ENCODE measurements around the gene CCDC57. TPM values are rescaled to one million over a fixed set of nuclear protein-coding genes. Genes with fewer than 3 reads are reported as not detected.

The CCDC57 gene
- total and polyA plus RNA-seq, 8 donors = 43.9 to 166 (median 75.4) TPM

DNA sequence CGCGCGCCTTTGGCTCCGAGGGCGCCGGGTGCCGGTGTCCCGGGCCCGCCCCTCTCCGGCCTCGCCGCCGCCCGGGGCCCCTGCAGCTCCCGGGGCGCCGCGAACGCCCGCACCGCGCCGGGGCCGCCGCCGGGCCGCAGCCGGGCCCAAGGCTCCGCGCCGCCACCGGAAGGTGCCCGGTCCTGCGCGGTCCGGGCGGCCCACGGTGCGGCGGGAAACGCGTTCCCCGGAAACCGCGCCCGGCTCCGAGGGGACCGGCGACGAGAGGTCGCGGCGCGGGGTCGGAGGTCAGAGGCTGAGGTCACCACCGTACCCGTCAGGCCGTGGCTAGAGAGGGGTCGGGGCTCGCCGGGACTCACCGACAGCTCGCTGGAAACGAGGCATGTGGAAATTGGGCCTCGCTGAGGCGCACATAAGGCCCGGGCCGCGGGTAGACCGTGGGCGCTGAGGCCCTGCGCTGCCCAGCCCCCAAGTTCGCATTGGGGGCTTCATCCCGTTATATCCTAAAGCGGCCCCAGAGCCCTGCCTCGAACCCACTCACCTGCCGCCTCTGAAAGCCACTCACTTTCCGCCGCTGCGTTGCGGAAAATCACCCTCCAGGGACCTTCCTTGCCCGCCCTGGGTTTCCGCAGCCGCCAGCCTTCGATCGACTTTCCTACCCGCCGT lies 146.9 kb downstream of the CCDC57 start, which contains the start of gene DUS1L:
Gene DUS1L, minus strand, starts transcription at position 167 of the 666 bp plus-strand sequence. CDS start 745 bp downstream, outside the sequence.
- Histone ChIP-seq H3K36me3 (peaks cover 22 to 36% (median 35%) of the 10 kb centered on the region in 4 donors), H3K4me3 (peak within 1 kb of the TSS; percentile 79 to 98 (median 96)), H3K27me3 (no peaks in the 10 kb centered on the region), H3K4me1 (peaks cover 25 to 36% (median 34%) of the 10 kb centered on the region in 4 donors), H3K9me3 (no peaks in the 10 kb centered on the region), H3K27ac (peak within 1 kb of the TSS; percentile 78 to 89 (median 87))
- intact Hi-C loops (cut with DNase I; ENCODE audit: low total_unique reads) = no loop called here
- TF ChIP-seq POLR2A (IDR thresholded peaks at IDR 0.05) (no peak), EP300 (IDR thresholded peaks at IDR 0.05) (peak; percentile 9), POLR2AphosphoS5 (IDR thresholded peaks at IDR 0.05) (peak in 2 of 3 donors; percentile 78 to 87)
- TF ChIP-seq, protein P1, sequence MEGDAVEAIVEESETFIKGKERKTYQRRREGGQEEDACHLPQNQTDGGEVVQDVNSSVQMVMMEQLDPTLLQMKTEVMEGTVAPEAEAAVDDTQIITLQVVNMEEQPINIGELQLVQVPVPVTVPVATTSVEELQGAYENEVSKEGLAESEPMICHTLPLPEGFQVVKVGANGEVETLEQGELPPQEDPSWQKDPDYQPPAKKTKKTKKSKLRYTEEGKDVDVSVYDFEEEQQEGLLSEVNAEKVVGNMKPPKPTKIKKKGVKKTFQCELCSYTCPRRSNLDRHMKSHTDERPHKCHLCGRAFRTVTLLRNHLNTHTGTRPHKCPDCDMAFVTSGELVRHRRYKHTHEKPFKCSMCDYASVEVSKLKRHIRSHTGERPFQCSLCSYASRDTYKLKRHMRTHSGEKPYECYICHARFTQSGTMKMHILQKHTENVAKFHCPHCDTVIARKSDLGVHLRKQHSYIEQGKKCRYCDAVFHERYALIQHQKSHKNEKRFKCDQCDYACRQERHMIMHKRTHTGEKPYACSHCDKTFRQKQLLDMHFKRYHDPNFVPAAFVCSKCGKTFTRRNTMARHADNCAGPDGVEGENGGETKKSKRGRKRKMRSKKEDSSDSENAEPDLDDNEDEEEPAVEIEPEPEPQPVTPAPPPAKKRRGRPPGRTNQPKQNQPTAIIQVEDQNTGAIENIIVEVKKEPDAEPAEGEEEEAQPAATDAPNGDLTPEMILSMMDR (IDR thresholded peaks at IDR 0.05) = no peak
- WGBS, 5 donors = 10 to 18% (median 14%) methylated on average over 45 to 88 of the region's 88 CpGs
- DNase-seq = peak; percentile 71 to 81

DNA sequence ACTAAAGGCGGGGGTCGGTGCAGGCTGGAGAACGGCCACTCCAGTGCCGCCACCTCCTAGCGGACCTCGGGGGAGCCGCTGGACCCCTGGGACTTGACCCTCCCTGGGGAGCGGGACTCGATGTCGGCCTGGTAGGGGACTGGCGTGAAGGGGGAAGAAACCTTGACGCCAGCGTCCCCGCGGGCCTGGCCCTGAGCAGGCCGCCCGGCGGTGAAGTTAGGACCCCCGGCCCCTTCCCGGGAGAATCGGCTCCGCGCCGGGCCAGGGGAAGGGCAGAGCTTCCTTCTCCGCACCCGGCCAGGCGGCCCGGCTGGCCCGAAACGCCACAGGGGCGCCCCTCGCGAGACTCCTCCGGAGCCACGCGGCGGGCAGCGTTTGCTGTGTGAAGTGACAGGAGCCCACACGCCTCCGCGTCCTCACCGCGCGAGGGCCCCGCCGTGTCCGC lies 147.4 kb downstream of the CCDC57 start:
- TF ChIP-seq POLR2A (IDR thresholded peaks at IDR 0.05) = no peak
- no peak for TF ChIP-seq POLR2AphosphoS5 (IDR thresholded peaks at IDR 0.05)
- TF ChIP-seq, protein P1 (IDR thresholded peaks at IDR 0.05) = no peak
- Histone ChIP-seq H3K9me3 (no peaks in the 10 kb centered on the region), H3K4me1 (peaks cover 25 to 36% (median 34%) of the 10 kb centered on the region in 4 donors), H3K36me3 (peaks cover 27 to 42% (median 40%) of the 10 kb centered on the region in 4 donors), H3K27me3 (no peaks in the 10 kb centered on the region), H3K27ac (peak overlapping the region; percentile 78 to 89 (median 87)), H3K4me3 (peak overlapping the region; percentile 79 to 98 (median 96))
- 0 to 2% (median 1%) methylated on average over 12 to 47 of the region's 47 CpGs for WGBS, 5 donors
- intact Hi-C loops (cut with DNase I; ENCODE audit: low total_unique reads) = no loop called here
- DNase-seq = no peak

DNA sequence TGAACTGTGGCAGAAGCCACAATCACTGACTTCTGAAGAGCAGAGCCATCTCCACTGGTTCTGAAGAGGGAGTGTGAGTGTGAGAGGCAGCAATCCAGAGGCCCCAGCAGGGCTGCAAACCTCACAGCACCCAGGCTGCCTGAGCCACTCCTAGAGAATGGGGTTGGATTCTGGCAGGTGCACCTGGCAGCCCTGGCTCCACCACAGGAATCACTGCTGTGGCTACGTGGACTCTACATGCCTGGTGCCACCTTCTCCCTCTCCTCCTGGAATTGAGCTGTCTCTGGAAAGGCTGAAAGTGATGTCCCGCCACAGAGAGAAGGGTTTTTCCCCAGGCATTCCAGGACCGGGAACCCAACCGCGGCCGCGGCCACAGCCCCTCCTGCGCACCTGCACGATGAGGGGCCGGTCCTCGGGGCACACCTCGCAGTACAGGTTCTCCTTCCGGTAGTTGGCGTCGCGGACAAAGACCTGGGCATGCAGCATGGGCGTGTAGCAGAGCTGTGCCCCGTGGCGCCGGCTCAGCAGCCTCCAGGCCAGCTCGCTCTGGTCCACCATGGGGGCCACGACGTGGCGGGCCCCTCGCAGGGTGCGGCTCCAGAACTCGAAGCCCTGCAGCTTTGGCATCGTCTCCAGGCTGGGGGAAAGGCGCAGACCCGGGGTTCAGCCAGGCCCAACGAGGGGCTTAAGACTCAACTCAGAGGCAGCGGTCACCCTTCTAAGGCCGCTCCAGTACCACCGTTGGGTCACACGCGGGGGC lies 148.0 kb downstream of the CCDC57 start:
- peak; percentile 57 to 61 for DNase-seq
- Histone ChIP-seq H3K27ac (peak overlapping the region; percentile 78 to 89 (median 87)), H3K27me3 (no peaks in the 10 kb centered on the region), H3K9me3 (no peaks in the 10 kb centered on the region), H3K36me3 (peaks cover 31 to 48% (median 46%) of the 10 kb centered on the region in 4 donors), H3K4me1 (peaks cover 25 to 36% (median 34%) of the 10 kb centered on the region in 4 donors), H3K4me3 (peak overlapping the region; percentile 79 to 98 (median 96))
- WGBS, 5 donors = 13 to 47% (median 18%) methylated on average over 30 to 36 of the region's 36 CpGs
- intact Hi-C loops (cut with DNase I; ENCODE audit: low total_unique reads) = no loop called here
- TF ChIP-seq POLR2AphosphoS5 (IDR thresholded peaks at IDR 0.05) (no peak), POLR2A (IDR thresholded peaks at IDR 0.05) (no peak), EP300 (IDR thresholded peaks at IDR 0.05) (no peak)
- TF ChIP-seq, protein P1 (IDR thresholded peaks at IDR 0.05) = no peak

Measured in stomach (tissue), 9 donors.